Keratinocyte (primary cell): Measurements from ENCODE around the gene PPP2R3C. TPM values are rescaled to one million over a fixed set of nuclear protein-coding genes. Genes with fewer than 3 reads are reported as not detected.

Experiments
- DNase-seq: peaks from one replicate; pipeline ENCODE4 v3.0.0-alpha.2; 2011; ENCODE audit warnings: low read depth, missing footprints, low spot score
- FAIRE-seq: peaks from 2 replicates; lab custom pipeline; 2011; peaks lifted over from hg19 to GRCh38; lab: Jason Lieb, UNC
- H2AFZ ChIP-seq: 2 replicates; pipeline ENCODE4 v1.6.0; 2012; ENCODE audit warnings: low read length, control low read depth, inconsistent platforms; ENCODE audit not compliant: control insufficient read depth
- H3K27ac ChIP-seq: 2 replicates; pipeline ENCODE4 v1.5.1; 2011; ENCODE audit warnings: low read length; ENCODE audit not compliant: control insufficient read depth, insufficient read depth
- H3K27me3 ChIP-seq: 3 replicates; pipeline ENCODE4 v1.6.0; 2011; ENCODE audit warnings: low read length; ENCODE audit not compliant: control insufficient read depth, insufficient read depth; ENCODE audit errors: extremely low read depth
- H3K36me3 ChIP-seq, 2 experiments: 2 replicates in 1 of 2; 3 replicates in 1 of 2; pipeline ENCODE4 v1.5.1; 2011; ENCODE audit warnings: low read length in 2 of 2, mild to moderate bottlenecking in 1 of 2; ENCODE audit not compliant: control insufficient read depth in 2 of 2, insufficient read depth in 2 of 2; ENCODE audit errors: extremely low read depth in 1 of 2
- H3K4me1 ChIP-seq: 3 replicates; pipeline ENCODE4 v1.5.1; 2011; ENCODE audit warnings: low read length; ENCODE audit not compliant: control insufficient read depth, insufficient read depth; ENCODE audit errors: extremely low read depth
- H3K4me2 ChIP-seq: 3 replicates; pipeline ENCODE4 v1.6.0; 2011; ENCODE audit warnings: low read depth, low read length; ENCODE audit not compliant: control insufficient read depth, insufficient read depth; ENCODE audit errors: extremely low read depth
- H3K4me3 ChIP-seq, 3 experiments: fragments of 200-600 bp in 1 of 3; sonication (generic) in 1 of 3; 2 replicates in 2 of 3; 3 replicates in 1 of 3; pipeline ENCODE4 v1.5.1; 2011 to 2016; ENCODE audit warnings: low read length in 3 of 3, mild to moderate bottlenecking in 3 of 3, control low read depth in 2 of 3, inconsistent platforms in 1 of 3, low read depth in 1 of 3, mixed read lengths in 1 of 3, mixed run types in 1 of 3, moderate library complexity in 1 of 3; ENCODE audit not compliant: control insufficient read depth in 2 of 3, insufficient read depth in 2 of 3; ENCODE audit errors: extremely low read depth in 1 of 3
- H3K79me2 ChIP-seq: 2 replicates; pipeline ENCODE4 v1.6.0; 2012; ENCODE audit warnings: low read length; ENCODE audit not compliant: control insufficient read depth, insufficient read depth
- H3K9ac ChIP-seq: 3 replicates; pipeline ENCODE4 v1.6.0; 2011; ENCODE audit warnings: low read length; ENCODE audit not compliant: control insufficient read depth, insufficient read depth; ENCODE audit errors: extremely low read depth
- H3K9me1 ChIP-seq: 3 replicates; pipeline ENCODE4 v1.6.0; 2011; ENCODE audit warnings: low read length; ENCODE audit not compliant: control insufficient read depth, insufficient read depth; ENCODE audit errors: extremely low read depth
- H3K9me3 ChIP-seq: 2 replicates; pipeline ENCODE4 v1.5.1; 2012; ENCODE audit warnings: low read depth, low read length; ENCODE audit not compliant: control insufficient read depth
- H4K20me1 ChIP-seq: 3 replicates; pipeline ENCODE4 v1.6.0; 2011; ENCODE audit warnings: low read length; ENCODE audit not compliant: control insufficient read depth, insufficient read depth; ENCODE audit errors: extremely low read depth
- CTCF ChIP-seq, 3 experiments: IDR thresholded peaks in 1 of 3; conservative IDR thresholded peaks in 1 of 3; optimal IDR thresholded peaks in 1 of 3; 2 replicates in 2 of 3; 3 replicates in 1 of 3; pipeline versions ENCODE3 to v1.5.1; 2011; ENCODE audit warnings: low read length in 3 of 3, mild to moderate bottlenecking in 3 of 3, moderate library complexity in 2 of 3, control low read depth in 1 of 3, inconsistent platforms in 1 of 3; ENCODE audit not compliant: insufficient read depth in 2 of 3; ENCODE audit errors: extremely low read depth in 1 of 3
- EZH2 ChIP-seq: IDR thresholded peaks from one replicate; pipeline ENCODE4 v1.6.1; 2012; ENCODE audit warnings: inconsistent platforms, mild to moderate bottlenecking, low read length, moderate library complexity
- dilution Hi-C: fragments of 300-500 bp; cut with MboI; formaldehyde crosslinking; loops from one replicate; pipeline ENCODE4 v1.7.0; 2020; ENCODE audit warnings: low sequenced_read_pairs; ENCODE audit not compliant: extremely low pct_ligation_motif_present
- polyA plus RNA-seq, 5 experiments: library from polyadenylated mRNA; depleted of rRNA in 3 of 5; stranded (reverse) in 3 of 5; stranded (forward) in 1 of 5; unstranded in 1 of 5; fragments of >200 nt; gene quantifications; 1 replicate in 1 of 5; 2 replicates in 3 of 5; 3 replicates in 1 of 5; pipeline versions ENCODE4 v1.2.1 to v1.2.3, GENCODE V29; 2011 to 2012; ENCODE audit warnings: missing spikeins in 2 of 5, low read depth in 1 of 5, low replicate concordance in 1 of 5

The PPP2R3C gene
- polyA plus RNA-seq, 1 donor (not counting 4 experiments of a cell fraction or from before 2014, with no cell fraction given) = 9.8 TPM

GRCh38 chr14:35123388-35123703 lies 1.6 kb upstream of the PPP2R3C start:
- FAIRE-seq (no peak), DNase-seq (no peak)
- Histone ChIP-seq H3K4me2 (peak overlapping the region; percentile 90), H2AFZ (peak overlapping the region; percentile 99), H3K79me2 (peaks cover 29% of the 10 kb centered on the region), H3K36me3 (no peaks in the 10 kb centered on the region), H3K27ac (peak overlapping the region; percentile 99), H3K4me1 (peaks cover 13% of the 10 kb centered on the region), H3K4me3 (peak overlapping the region; percentile 63 to 85 (median 82)), H4K20me1 (no peaks in the 10 kb centered on the region), H3K9ac (peak overlapping the region; percentile 99), H3K27me3 (no peaks in the 10 kb centered on the region), H3K9me1 (no peaks in the 10 kb centered on the region), H3K9me3 (no peaks in the 10 kb centered on the region)
- TF ChIP-seq CTCF (optimal IDR thresholded peaks at IDR 0.05 in 1 of 3, IDR thresholded peaks at IDR 0.05 in 1 of 3, conservative IDR thresholded peaks at IDR 0.05 in 1 of 3; ENCODE audit: extremely low read depth in 1 of 3, insufficient read depth in 2 of 3, low read length in 3 of 3) = no peak
- no peak for TF ChIP-seq EZH2
- dilution Hi-C loops = no loop called here

- H3K4me3 ChIP-seq = peak overlapping the region; percentile 63 to 85 (median 82)
- H3K27ac ChIP-seq = peak overlapping the region; percentile 99
- H2AFZ ChIP-seq = peak overlapping the region; percentile 99
- no peaks in the 10 kb centered on the region for H3K9me3 ChIP-seq
- no peak for TF ChIP-seq EZH2
- no peak for TF ChIP-seq CTCF (optimal IDR thresholded peaks at IDR 0.05 in 1 of 3, IDR thresholded peaks at IDR 0.05 in 1 of 3, conservative IDR thresholded peaks at IDR 0.05 in 1 of 3; ENCODE audit: extremely low read depth in 1 of 3, insufficient read depth in 2 of 3, low read length in 3 of 3)
- H3K27me3 ChIP-seq = no peaks in the 10 kb centered on the region
- no peaks in the 10 kb centered on the region for H3K9me1 ChIP-seq
- FAIRE-seq (no peak), DNase-seq (peak; percentile 13)
- H3K4me2 ChIP-seq = peak overlapping the region; percentile 90
- peak overlapping the region; percentile 99 for H3K9ac ChIP-seq
- peaks cover 25% of the 10 kb centered on the region for H3K79me2 ChIP-seq
- H3K36me3 ChIP-seq = no peaks in the 10 kb centered on the region
- dilution Hi-C loops = no loop called here
- no peaks in the 10 kb centered on the region for H4K20me1 ChIP-seq
- H3K4me1 ChIP-seq = peaks cover 13% of the 10 kb centered on the region
These were observed 1.1 kb upstream of the PPP2R3C start for GRCh38 chr14:35122696-35123387.
